Measurements from ENCODE around the gene WASL.

DNA sequence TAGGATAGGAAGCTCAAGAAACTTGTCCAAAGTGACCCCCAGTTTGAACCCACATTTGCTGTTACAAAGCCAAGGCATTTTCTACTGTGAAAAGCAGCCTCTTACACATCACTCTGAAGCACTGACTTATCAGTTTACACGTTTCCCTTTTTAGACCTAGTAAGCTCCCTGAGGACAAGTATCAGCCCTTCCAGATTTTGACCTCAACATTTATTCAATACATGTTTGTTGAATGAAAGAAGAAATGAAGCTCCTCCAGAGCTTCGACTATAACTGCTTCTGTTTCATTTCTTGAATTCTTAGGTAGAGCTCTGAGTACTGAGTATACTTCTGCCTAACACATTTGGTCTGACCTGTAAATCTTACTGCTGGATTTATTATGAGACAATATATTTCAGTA, 2.7 kb downstream of the WASL start:
- TF ChIP-seq, protein P1, sequence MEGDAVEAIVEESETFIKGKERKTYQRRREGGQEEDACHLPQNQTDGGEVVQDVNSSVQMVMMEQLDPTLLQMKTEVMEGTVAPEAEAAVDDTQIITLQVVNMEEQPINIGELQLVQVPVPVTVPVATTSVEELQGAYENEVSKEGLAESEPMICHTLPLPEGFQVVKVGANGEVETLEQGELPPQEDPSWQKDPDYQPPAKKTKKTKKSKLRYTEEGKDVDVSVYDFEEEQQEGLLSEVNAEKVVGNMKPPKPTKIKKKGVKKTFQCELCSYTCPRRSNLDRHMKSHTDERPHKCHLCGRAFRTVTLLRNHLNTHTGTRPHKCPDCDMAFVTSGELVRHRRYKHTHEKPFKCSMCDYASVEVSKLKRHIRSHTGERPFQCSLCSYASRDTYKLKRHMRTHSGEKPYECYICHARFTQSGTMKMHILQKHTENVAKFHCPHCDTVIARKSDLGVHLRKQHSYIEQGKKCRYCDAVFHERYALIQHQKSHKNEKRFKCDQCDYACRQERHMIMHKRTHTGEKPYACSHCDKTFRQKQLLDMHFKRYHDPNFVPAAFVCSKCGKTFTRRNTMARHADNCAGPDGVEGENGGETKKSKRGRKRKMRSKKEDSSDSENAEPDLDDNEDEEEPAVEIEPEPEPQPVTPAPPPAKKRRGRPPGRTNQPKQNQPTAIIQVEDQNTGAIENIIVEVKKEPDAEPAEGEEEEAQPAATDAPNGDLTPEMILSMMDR (IDR thresholded peaks at IDR 0.05; ENCODE audit: poor library complexity, severe bottlenecking), result no peak
- TF ChIP-seq POLR2AphosphoS5 (IDR thresholded peaks at IDR 0.05), result no peak
- no peak for TF ChIP-seq SMC3 (conservative IDR thresholded peaks at IDR 0.05; ENCODE audit: poor library complexity)
- TF ChIP-seq EZH2 (IDR thresholded peaks at IDR 0.05; ENCODE audit: borderline replicate concordance, insufficient read depth, low read length, poor library complexity, severe bottlenecking), result no peak

All from neural cell (in vitro differentiated cells).